ENCODE measurements around the gene DCAF16.

Gene DCAF16

DNA sequence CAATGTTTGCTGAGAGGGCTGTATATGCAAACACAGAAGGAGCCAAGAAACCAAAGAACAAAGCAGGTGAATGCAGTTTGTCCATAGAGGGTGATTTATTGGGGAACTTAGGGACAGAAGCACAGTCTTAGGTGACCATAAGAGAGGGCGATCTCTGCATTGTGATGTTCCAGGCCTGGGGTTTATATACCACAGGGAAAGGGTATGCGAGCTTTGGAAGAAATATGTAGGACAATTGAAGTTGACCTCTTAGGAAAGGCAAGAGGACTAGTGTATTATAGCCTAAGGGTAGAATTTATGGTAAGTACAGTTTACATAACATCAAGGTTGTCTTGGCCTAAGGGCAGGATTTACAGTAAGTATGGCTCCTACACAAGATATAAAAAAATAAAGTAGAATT lies 56.9 kb downstream of the DCAF16 start:
- no peak for DNase-seq (ENCODE audit: extremely low read depth, low read depth)
- H3K4me3 ChIP-seq (replicated peaks; ENCODE audit: low read depth, low read length) = no peak overlapping the region
- TF ChIP-seq, protein P1, sequence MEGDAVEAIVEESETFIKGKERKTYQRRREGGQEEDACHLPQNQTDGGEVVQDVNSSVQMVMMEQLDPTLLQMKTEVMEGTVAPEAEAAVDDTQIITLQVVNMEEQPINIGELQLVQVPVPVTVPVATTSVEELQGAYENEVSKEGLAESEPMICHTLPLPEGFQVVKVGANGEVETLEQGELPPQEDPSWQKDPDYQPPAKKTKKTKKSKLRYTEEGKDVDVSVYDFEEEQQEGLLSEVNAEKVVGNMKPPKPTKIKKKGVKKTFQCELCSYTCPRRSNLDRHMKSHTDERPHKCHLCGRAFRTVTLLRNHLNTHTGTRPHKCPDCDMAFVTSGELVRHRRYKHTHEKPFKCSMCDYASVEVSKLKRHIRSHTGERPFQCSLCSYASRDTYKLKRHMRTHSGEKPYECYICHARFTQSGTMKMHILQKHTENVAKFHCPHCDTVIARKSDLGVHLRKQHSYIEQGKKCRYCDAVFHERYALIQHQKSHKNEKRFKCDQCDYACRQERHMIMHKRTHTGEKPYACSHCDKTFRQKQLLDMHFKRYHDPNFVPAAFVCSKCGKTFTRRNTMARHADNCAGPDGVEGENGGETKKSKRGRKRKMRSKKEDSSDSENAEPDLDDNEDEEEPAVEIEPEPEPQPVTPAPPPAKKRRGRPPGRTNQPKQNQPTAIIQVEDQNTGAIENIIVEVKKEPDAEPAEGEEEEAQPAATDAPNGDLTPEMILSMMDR (IDR thresholded peaks at IDR 0.05; ENCODE audit: low read depth, low read length, missing control alignments) = no peak
